GM18507 (cell line): ENCODE measurements around the gene KRT1.

Experiments used
- DNase-seq: peaks from one replicate; pipeline ENCODE4 v3.0.0; 2011; ENCODE audit warnings: low read depth; ENCODE audit not compliant: insufficient read length; ENCODE audit errors: extremely low spot score
- FAIRE-seq: peaks from 2 replicates; lab custom pipeline; 2011; peaks lifted over from hg19 to GRCh38; lab: Jason Lieb, UNC

The KRT1 gene

DNA sequence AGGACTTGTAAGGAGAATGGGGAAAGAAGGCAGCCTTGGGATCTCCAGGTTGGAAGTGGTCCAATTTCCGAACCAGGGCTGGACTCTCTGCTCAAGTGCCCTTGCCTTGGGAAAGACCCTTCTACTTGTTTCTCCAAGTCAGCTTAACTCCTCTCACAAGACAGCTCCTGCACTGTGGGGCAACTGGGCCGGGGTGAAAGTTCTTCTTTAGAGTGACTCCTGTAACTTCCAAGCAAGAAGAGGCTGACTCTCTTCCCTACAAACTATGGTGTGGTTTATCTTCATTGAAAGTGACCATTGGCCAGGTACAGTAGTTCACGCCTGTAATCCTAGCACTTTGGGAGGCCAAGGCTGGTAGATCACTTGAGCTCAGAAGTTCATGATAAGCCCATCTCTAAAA, 13.7 kb downstream of the KRT1 start:
- DNase-seq (no peak), FAIRE-seq (no peak)

DNA sequence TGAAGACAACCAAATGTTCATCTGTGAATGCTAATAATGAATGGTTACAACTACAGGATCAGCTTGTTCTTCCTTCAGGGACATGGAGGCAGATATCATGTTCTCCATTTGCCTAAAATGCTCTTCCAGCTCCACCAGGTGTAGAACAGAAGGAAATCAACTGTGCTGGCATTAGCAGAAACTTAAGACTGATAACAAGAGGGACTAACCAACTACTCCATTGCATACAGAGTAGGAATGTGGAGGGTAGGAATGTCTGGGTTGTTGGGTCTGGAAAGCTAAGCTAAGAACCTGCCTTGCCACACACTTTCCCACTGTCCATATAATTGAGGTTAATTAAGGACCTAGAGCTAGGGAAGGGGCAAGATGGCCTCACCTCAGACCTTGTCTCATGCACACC, 16.8 kb downstream of the KRT1 start:
- DNase-seq (no peak), FAIRE-seq (no peak)

DNA sequence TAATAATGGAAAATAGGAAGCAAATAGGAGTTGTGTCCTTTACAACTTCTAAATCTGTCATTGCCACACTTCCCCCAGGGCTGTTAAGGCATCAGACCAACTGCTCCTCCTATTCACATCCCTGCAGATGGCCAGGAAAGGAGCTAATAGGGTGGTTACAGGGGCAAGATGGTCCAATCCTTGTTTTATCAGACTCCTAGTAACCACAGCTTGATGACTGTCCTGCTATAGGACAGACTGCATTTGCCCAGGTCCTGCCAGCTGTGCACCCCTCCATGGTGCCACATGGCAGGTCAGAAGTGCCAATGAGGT, 17.3 kb downstream of the KRT1 start:
- no peak for DNase-seq
- FAIRE-seq: no peak

DNA sequence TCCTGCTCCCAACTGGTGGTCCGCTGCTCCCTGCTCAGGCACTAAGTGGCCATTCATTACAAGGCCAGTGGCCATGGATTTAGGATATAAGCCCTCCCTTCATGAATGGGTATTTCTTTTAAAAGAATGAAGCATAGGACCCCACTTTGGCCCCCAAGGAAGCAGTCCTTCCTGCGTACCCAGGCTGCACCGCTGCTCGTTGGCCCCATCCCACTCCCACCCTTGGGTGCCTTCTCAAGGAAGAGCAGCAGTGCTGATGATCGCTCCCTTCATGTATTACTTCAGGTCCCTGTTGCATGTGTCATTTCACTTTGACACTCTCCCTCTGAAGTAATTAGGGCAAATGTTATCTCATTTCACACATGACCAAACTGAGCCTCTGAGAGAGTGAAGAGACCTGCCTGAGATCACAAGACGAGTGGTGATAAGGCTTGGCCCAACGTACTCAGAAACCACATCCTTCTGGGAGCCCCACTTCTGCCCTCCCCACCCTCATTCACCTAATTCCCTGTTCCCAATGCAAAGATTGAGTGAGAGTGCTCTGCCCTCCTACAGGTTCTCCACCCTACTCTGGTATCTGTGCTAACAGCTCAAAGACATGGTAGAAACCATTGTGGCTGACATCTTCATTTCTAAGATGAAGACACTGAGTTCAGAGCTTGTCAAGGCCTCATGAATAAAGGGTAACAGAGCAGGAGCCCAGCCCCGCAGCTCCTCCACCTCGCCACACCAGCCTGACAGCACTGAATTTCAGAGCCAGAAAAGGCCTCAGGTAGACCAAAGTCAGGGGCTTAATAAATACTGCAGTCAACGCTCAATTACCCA, 17.9 kb downstream of the KRT1 start:
- FAIRE-seq (no peak), DNase-seq (no peak)

DNA sequence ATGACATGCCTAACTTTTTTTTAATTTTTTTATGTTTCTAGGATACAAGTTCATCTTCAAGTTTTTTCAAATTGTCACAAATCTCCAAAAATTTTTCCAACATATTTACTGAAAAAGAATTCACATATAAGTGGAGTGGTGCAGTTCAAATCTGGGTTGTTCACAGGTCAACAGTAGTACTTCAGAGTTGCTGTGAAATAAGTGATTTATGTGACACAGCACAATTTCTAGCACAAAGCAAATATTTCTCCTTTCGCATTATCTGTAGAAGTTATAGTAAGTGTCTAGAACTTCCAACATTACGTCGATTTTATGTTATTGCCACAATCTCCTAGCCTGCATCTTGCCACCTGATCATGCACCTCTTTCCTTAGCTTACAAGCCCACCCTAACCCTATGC, 18.5 kb downstream of the KRT1 start:
- DNase-seq (no peak), FAIRE-seq (no peak)

DNA sequence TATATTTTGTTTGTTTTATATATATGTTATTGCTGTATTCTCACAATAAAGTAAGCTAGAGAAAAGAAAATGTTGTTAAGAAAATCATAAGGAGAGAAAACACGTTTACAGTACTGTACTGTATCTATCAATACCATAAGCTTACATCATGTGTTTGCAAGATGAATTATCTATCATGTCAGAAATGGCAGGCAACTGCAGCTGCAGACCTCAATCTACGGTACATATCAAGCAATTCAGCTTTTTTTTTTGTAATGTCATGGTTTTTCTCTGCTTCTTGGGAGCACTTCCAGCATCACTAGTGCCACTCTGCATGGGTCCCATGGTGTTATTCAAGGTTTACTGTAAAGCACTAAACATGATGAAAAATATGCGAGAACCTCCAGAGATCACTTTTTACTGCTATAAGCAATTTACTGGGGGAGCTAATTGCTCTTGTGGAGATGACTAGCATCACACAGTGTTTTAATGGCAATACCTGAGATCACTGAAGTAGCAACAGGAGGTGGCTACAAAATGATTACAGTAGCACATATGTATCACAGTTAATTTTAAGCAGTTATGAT, 19.2 kb downstream of the KRT1 start:
- no peak for DNase-seq
- FAIRE-seq: no peak

DNA sequence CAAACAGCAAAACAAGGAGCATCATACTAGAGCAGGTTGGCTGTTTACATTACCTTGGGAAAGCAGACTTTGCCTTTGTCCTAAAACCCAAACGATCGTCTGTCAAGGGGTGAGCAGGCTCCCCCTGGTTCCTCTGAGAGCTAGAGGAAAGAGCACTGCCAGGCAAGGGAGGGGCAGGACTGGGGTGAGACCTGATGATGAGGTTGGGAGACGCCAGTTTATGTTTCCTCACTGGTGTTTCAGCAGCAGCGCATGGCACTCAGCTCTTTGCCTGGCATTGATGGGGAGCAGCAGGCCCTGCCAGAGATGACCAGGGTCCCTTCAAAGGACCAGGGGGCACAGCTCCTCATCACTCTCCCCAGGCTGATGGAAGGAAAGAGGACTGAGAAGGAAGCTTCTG, 20.3 kb downstream of the KRT1 start:
- no peak for DNase-seq
- no peak for FAIRE-seq

DNA sequence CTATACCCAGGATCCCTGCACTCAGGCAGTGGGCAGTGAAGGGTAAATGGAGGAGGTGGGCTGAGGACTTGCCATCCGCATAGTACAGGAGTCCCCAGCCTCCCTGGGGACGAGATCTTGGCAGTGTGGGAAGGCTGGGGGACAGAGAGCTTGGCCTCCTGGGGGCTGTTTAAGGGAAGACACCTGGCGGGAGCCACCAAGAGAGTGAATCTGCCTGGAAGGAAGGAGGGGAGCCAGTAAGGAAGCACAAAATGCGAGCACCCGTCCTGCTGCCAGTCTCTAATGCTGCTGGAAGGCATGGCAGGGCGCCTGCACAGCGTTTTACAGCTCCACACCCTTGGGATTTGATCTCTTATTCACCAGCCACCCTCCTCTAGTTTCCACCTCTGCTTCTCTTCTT, 20.8 kb downstream of the KRT1 start:
- FAIRE-seq: no peak
- DNase-seq: no peak

DNA sequence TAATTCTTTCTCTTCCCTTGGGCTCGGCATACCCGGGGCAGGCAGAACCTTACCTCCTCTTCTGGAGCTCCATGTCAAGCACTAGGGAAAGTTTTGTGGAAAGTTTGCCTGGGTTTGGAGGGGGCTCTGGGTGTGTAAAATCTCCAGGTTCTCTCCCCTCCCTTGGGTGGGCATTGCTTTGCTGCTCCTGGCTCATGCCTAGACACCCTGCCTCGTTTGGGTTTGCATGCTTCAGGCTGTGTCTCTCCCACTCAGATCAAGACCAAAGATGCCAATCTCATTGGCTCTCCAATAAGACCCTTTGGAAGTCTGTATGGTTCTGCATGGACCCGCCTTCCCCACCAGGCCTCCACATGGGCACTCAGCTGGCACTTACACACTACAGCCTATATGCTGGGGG, 22.0 kb downstream of the KRT1 start:
- no peak for DNase-seq
- FAIRE-seq: no peak

DNA sequence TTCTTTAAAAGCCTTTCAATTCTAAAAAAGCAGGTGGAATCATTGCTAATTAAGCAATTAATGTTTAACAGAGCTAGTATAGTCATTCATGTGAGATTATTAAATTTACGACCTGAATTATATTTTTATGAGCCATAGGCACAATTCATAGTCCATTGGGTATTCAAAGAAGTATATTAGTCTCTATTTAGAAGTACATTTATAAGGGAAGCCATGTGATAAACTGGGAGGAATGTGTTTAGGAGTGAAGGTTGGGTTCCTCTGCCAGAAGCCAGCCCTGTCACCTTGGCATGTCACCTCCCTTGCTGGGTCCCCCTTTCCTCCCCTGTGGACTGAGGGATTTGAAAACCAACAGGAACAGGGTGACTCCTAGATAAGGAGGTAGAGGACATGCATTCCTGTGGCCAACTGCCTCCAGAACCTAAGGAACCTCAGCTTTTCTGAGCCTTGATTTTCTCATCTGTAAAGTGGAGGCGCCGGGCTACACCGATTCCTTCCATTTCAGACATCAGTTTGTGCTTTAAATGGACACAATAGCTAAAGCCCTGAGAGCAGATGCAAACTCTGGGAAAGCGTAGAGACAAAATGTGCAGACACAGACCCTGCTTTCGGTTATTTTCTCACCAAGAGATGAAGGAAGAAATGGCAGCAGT, 22.8 kb downstream of the KRT1 start:
- DNase-seq (no peak), FAIRE-seq (no peak)

DNA sequence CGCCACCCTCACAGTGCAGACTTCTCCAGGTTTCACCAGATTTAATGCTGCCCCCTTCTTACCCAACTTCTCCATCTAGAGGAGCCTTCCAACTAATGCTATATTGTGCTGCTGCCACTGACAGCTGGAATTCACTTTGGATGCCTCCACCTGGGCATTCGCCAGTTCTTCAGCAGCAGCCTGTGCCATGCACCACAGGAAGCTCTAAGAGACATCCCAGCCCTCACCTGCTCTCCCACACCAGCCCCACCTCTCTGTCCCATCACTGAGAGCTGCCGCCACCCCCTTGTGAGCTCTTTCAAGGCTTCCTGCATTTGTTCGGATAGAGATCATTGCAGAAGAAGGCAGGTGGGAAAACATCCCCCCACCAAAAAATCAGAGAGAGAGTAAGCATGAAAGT, 23.6 kb downstream of the KRT1 start:
- FAIRE-seq: no peak
- DNase-seq: no peak

DNA sequence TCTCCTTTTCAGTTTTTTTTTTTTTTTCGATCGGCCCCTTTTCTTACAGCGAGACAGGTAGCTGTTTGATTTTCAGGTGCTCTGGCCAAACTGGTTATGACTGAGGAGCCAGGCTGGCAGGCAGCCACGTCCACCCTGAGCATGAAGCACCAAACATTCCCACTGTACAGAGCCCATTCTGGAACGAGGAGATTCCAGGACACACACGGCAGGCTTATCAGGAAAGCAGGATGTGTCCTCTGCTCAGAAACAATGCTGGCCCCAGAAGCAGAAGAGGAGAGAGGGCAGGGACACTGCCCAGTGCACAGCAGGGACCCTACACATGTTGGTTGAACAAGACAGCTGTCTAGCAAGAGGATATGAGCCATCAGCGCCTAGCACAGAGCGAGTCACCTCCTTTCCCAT, 24.5 kb downstream of the KRT1 start:
- DNase-seq (no peak), FAIRE-seq (no peak)

DNA sequence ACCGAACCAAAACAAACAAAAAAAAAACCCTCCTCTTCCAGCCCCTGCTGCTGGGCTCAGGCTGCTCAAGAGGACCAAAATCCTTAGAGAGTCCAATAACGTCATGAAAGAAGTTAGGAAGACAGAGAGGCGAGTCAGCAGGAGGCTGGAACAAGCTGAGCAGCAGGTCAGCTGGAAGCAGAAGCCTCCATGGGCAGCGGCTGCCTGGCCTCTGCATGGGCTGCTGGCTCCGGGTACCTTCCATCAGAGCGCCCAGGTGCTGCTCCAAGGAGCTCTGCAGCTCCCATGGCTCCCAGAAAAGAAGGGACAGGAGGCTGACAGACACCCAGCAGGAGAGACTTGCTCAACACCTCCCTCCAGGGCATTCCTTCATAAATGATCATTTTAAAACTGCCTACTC, 25.0 kb downstream of the KRT1 start:
- no peak for DNase-seq
- FAIRE-seq: no peak

DNA sequence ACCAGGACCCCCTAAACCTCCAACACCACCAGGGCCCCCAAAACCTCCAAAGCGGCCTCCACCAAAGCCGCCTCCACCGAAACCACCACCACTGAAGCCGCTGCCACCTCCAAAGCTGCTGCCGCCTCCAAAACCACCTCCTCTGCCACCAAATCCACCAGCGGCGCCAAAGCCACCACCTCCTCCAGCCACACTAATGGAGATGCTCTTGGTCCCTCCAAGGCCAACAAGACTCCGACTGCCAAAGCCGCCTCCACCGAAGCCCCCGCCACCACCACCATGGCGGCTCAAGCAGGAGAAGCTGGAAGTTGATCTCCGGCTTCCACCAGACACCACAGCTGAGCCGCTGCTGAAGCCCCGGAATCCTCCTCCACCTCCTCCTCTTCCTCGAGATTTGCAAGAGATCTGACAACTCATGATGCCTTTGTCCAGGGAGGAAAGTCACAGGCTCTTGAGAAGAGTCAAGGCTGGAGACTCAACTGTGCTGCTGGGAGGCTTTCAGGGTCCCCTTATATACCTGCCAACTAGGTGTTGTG, 28.4 kb downstream of the KRT1 start, which contains the start of gene KRT2:
KRT2 (minus strand) TSS at position 486 of the 536 bp plus-strand sequence; CDS start at position 417, 69 bp downstream.
- no peak for FAIRE-seq
- DNase-seq: no peak

DNA sequence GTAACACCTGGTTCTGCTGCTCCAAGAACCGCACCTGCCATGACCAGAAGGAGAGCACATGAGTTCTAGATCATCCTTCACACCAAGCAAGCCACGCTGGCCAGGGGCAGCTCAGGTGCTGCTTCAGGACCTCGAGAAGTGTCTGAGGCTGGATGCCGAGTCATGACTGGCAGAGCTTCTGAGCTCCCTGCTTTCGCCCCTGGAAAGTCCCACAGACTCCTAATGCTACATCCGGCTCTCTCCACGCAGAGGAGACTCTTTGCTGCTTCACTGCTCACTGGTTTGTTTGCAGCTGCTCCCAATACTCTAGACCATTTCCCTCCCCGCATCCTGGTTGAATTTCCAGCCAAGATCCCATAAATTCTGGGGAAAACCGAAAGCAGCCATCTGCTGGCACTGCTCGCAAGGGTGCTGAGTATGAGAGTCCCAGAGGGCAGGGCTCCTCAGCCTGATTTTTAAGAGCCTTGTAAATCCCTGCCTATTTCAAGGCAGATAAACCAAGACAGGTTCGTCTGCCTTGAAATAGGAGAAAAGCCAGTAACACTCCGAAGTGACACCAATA, 29.6 kb downstream of the KRT1 start:
- DNase-seq (no peak), FAIRE-seq (no peak)

DNA sequence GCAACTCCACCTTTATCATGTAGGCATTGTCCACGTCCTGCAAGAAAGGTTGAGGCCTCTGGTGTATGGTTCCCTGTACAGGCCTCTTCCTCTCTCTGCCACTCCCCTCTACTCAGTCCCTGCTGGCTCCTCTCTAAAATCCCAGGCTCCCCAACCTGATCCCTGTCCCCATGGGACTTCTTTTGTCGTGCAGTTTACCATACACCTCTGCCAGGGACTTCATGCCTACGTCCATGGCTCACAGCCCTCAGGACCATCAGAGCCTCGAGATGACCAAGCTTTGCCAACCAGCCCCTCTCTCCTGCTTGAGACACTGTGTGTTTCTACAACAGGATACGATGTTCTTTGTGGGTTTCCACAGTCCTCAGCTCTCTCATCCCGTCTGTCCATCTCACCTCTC, 31.1 kb downstream of the KRT1 start:
- FAIRE-seq: no peak
- DNase-seq: no peak

DNA sequence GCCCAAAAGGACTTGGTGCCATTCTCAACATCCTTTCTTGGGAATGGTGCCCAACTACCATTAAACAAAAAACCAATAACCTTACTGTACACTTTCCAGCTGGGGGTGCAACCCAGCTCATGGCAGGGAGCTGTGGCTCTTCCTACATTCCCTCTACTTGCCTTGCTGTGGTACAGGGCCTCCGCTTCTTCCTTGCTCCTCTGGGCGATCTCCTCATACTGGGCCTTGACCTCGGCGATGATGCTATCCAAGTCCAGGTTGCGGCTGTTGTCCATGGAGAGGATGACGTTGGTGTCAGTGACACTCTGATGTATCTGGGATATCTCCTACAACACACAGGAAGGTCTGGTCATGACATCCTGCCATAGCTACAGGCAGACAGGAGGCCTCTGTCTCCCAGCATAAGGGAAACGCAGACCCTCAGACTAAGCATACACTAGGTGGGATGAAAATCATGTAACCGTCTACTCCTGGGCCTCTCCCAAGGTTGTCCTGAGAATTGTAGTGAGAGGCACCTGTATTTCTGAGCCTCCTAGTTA, 32.1 kb downstream of the KRT1 start:
- no peak for DNase-seq
- FAIRE-seq: no peak

DNA sequence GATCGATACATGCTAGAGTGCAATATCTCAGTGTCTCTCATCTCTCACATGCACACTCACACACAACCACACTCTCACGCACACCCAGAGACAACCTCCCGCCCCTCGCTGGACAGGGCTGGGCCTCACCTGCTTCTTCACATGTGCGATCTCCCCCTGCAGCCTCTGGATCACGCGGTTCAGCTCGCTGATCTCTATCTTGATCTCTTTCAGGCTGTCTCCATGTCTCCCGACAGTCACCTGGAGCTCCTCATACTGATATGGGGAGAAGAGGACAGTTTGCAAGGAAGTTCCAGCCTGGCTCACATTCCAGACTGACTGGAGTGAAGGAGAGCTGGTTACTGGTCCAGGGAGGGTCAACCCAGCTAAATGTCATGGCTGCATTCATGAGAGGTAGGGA, 32.6 kb downstream of the KRT1 start:
- FAIRE-seq (no peak), DNase-seq (no peak)

DNA sequence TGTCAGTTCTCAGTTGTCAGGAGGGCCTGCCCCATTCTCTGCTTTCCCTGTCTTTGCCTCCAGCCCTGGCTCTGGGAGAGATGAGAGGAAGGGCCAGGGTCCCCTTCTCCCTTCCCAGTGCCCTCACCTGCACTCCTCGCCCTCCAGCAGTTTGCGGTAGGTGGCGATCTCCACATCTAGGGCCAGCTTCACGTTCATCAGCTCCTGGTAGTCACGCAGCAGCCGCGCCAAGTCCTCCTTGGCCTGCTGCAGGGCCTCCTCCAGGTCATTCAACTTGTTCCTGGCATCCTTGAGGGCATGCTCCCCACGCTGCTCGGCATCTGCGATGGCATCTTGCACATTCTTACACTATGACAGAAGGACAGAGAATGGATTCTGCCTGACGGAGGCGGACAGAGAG, 33.6 kb downstream of the KRT1 start:
- FAIRE-seq: no peak
- no peak for DNase-seq

DNA sequence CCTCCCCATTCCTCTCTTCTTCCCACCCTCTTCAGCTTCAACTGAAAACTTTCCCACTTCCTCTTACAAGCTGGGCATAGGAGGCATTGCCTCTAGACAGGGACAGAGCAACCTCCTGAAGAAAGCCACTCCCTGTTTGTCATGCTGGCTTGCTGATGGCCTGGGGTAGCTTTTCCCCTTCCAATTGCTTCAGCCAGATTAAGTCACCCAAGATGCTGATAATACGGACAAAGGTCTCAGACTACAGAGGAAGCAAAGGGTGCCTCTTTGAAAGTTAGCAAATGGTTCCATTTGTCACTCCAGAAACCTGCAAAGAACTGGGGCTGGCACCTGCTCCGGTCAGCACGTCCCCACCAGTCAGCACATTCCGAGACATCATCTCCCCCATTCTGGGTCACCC, 34.2 kb downstream of the KRT1 start:
- DNase-seq (no peak), FAIRE-seq (no peak)
